Forelimb muscle (tissue), 1 donor: ENCODE data around the gene DARS2. TPM values are rescaled to one million over a fixed set of nuclear protein-coding genes. Genes with fewer than 3 reads are reported as not detected.
A peak's percentile ranks its signal among the peaks of the same experiment; 100 is the strongest.
"Not testable (repeated sequence)": the region's sequence is repeated elsewhere in the genome, so short reads cannot be mapped to it uniquely, and the experiment has no call there.

Experiments
- DNase-seq: peaks from one replicate; pipeline ENCODE4 v3.0.0-alpha.2; 2013; ENCODE audit warnings: low read depth
- polyA plus RNA-seq: library from polyadenylated mRNA; unstranded; fragments of 120-200 nt; gene quantifications from one replicate; pipeline ENCODE4 v1.2.1, GENCODE V29; 2013; ENCODE audit not compliant: insufficient read length

Gene DARS2, protein sequence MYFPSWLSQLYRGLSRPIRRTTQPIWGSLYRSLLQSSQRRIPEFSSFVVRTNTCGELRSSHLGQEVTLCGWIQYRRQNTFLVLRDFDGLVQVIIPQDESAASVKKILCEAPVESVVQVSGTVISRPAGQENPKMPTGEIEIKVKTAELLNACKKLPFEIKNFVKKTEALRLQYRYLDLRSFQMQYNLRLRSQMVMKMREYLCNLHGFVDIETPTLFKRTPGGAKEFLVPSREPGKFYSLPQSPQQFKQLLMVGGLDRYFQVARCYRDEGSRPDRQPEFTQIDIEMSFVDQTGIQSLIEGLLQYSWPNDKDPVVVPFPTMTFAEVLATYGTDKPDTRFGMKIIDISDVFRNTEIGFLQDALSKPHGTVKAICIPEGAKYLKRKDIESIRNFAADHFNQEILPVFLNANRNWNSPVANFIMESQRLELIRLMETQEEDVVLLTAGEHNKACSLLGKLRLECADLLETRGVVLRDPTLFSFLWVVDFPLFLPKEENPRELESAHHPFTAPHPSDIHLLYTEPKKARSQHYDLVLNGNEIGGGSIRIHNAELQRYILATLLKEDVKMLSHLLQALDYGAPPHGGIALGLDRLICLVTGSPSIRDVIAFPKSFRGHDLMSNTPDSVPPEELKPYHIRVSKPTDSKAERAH
- polyA plus RNA-seq: 12.7 TPM

DNA sequence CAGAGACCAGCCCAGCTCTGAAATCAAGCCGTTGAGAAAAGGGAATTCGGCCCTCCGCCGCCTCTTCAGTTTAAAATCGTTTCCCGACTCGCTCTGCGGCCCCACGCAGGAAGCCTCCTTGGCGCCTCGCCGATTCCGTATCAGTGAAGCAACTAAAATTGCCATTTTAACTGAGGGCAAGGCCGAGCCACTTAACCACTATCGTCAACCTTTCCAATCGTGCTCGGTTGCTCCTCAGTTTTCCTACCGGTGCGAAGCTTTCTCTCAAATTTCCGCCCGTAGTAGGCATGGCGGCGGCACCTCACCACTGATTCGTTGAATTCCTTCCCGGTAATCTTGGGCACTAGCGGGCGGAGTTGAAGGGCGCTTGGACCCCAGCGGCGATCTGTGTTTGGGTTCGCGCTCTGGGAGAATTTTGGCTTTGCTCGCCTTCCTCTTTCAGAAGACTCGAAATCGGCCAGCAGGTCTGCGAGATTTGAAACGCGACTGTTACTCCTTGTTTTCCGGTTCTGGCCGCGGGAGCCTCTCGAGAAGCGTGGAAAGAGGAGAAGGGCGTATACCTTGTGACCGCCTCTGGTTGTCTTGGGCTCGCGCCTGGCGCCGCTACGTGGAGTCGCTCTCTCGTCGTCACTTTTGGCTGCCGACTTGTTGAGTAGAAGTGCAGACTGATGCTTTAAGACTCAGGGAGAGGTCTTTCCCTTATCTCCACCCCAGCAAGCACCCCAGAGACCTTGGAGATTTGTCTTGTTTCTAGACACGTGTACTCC lies at the start of gene DARS2, which contains the start of gene CENPL:
TSS of gene DARS2 (plus strand) at position 359 of the 767 bp plus-strand sequence. CDS start 557 bp downstream, outside the sequence.
TSS of gene CENPL (minus strand) at position 569 of the 767 bp plus-strand sequence. CDS start 13,584 bp downstream, outside the sequence.
- peak; percentile 98 for DNase-seq

DNA sequence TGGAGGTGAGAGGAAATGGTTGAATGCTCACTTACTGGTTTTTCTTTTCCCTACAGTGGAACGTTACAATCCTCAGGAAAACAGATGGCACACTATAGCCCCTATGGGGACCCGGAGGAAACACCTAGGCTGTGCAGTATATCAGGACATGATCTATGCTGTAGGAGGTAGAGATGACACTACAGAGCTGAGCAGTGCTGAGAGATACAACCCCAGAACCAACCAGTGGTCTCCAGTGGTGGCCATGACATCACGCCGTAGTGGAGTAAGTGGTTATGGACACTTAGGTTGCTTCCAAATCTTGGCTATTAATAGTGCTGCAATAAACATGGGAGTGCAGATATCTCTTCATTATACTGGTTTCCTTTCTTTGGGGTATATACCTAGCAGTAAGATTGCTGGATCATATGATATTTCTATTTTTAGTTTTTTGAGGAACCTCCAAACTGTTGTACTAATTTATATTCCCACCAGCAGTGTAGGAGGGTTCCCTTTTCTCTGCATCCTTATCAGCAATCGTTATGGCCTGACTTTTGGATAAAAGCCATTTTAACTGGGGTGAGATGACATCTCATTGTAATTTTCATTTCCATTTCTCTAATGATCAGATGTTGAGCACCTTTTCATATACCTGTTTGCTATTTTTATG lies 48.8 kb upstream of the DARS2 start:
- no peak for DNase-seq

DNA sequence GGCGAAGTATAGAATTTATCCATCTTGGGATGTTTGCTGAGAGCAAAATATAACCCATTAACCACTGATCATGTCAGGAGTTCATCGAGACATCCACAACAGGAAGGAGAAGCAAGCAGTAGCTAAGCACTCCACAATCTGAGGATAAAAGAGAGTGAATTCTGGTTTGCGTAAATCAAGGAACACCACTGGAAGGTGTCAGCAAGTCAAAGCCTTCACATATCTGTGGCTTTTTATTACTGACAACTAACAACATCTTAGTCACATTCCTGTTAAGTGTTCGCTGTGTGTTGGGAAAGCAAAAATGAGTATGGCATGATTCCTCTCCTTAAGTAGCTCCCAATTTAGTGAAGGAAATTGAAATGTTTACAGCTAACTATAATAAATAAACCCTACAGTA lies 44.5 kb upstream of the DARS2 start:
- no peak for DNase-seq

DNA sequence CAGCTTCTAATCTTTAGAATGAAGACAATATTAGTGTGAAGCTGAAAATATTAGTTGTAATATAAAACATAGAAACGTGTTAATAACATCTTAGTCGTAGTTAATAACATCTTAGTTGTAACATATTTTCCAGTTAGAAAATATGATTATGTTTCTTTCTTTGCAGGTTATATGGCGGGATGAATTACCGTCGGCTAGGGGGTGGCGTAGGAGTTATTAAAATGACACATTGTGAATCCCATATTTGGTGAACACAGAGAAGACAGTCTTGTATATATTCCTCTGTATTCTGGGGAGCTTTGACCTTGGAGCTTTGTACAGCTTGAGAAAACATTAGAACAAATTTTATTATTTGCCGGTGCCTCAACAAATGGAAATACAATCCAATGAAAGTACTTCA lies 39.5 kb upstream of the DARS2 start:
- DNase-seq: no peak

DNA sequence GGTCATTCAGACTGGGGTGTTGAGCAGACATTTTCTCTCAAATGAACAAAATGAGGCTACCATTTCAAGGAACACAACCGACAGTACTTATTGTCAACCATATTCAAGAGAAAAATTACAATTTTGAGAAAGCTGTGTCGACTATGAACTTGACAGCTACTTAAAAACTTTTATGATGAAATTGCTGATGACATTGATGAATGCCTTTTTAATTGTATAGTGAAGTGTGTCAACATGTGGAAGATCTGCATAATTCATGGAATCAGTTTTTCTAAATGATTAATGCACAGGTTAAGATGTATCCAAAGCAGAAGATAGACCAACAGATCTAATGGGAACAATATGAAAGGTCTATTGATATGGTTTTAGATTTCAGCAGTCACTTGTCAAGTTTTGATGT lies 34.6 kb upstream of the DARS2 start:
- no peak for DNase-seq

DNA sequence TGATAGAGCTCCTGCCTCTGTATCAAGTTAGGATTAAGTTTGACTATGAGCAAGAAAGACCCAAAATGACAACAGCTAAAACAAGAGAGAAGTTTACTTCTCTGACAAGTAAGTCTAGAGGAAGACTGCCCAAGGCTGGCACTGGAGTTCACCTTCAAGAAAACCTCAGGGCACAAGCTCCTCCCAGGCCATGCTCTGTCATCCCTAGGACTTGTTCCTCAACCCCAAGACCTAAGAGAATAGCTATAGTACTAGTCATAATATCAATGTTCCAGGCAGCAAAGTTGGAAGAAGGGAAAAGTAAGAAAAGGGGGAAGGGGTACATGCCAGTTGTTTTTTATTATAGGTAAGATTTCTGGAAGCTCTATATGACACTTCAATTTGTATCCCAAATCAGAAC lies 26.4 kb upstream of the DARS2 start:
- DNase-seq: no peak

DNA sequence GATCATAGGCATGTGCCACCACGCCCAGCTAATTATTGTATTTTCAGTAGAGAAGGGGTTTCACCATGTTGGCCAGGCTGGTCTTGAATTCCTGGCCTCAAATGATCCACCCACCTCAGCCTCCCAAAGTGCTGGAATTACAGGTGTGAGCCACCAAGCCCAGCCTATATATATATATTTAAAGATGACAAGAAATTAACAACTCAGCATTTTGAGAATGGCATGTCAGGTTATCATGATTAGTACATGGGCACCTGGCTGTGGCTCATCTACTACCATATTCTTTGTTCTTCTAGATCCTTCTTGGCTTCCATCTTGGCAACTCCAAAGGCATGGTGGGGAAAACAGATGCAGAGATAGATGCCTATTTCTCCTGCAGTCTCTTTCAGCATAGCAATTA lies 24.5 kb upstream of the DARS2 start:
- DNase-seq: not testable (repeated sequence)

DNA sequence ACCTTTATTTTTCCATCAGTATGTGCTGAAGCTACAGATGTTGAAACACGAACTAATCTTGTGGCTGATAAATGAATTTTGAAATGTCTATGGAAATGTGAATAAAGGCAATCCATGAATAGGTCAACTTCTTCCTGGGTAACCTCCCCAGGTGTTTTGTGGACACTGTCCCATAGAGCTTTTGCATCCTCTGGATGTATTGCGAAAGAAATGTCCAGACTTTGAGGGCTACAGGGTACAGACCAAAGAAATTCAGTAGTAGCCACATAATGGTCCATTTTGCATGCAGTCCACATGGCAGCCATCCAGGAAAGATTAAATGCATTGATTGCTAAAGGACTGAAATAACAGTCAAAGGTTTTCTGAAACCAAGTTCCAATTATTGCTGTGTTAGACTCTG lies 21.5 kb upstream of the DARS2 start:
- no peak for DNase-seq

DNA sequence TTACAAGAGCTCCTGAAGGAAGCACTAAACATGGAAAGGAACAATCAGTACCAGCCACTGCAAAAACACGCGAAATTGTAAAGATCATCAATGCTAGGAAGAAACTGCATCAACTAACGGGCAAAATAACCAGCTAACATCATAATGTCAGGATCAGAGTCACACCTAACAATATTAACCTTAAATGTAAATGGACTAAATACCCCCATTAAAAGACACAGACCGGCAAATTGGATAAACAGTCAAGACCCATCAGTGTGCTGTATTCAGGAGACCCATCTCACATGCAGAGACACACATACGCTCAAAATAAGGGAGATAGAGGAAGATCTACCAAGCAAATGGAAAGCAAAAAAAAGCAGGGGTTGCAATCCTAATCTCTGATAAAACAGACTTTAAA lies 10.8 kb upstream of the DARS2 start:
- not testable (repeated sequence) for DNase-seq

DNA sequence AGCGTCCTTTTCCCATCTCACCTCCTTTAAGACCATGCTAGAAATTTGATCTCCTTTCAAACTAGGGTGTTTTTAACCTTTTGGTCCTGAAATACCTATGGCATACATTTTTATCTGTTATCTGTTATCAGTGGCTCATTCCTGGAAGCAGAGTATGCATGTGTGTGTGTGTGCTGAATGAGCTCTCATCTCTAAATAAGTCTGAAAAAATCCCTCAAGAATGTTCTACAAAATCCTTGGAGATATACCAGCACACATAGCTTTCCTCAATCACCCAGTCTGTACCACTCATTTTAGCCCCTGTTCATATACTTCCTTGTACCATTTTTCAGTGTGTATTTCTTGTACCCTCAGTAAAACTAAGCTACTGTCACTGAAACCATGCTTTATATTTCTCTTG lies 6.0 kb upstream of the DARS2 start:
- DNase-seq: no peak

DNA sequence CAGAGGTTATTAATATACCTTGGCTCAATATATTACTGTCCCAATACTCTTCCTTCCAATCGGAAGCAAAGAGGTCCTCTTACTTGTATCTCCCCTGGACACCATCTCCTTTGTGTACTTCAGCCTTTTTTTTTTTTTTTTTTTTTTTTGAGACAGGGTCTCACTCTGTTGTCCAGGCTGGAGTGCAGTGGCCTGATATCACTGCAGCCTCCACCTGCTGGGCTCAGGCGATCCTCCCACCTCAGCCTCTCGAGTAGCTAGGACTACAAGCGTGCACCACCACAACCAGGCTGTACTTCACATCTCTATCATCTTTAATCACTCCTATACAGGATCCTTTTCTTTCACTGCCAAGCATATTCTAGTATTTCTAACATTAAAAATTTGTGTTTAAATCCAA lies 2.8 kb upstream of the DARS2 start:
- no peak for DNase-seq

DNA sequence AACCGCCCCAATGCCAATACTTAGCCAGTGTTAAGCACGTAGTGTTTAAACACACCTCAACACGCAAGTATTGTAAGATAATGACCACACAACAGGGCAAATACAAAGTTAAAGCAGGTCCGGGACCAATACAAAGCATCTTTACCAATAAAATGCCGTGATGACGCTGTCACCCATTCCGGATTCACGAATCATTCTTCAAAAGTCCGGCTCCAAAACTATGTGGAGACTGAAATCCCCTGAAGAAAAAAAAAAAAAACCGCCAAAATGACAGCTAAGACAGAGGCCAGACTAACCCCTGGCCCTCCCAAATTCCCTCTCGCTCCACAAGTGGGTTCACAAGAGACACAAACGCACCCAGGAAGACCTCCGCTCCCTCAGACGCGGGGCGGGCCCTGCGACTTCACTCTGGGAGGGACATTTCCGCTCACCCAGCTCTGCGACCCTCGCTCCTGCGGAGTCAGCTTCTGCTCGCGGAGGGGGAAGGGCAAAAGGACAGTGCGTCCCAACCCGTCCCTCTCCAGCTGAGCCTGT lies 625 bp upstream of the DARS2 start:
- DNase-seq: no peak

DNA sequence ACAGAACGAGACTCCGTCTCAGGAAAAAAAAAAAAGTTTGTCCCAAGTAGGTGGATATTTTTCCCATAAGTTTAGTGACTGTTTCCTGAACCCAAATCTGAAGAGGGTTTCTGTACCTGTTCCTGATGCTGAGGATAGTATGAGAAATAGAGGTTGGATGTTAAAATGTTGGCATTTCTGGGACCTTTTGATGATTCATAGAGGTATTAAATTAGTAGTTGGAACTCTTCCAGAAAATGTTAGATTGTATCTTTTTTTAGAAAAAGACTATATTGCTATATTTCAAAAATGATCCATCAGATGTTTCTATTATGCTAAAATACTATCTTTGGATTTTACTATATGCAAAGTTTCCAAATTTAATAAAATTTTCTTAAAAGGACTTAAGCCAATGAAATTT lies 3.1 kb downstream of the DARS2 start:
- DNase-seq: no peak

DNA sequence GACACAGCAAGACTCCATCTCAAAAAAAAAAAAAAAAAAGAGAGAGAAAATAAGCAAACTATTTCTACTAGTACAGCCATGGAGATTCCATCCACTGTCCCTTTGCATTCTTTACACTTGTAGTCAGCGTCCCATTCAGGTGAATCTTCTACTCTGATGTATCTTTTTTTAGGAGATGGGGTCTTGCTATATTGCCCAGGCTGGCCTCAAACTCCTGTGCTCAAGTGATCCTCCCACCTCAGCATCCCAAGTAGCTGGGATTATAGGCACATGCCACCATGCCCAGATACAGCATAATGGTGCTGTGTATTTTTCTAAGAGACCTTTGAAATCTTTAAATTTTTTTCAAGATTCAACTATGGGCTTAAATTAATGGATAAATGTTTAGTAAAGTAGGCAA lies 8.3 kb downstream of the DARS2 start:
- no peak for DNase-seq

DNA sequence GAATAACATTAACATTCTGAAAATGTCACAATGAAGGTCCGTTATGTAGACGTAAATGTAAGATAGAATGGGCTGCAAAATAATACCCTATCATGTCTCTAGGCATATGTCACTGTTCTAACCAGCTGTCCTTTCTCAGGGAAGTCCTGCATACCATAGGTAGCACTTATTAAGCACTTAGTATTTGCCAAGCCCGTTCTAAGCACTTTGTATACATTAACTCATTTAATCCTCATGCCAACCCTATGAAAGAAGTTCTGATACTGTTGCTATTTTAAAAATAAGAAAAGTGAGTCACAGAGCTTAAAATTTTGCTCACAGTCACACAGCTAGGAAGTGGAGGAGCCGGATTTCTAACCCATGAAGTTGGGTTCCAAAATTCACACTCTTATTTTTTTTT lies 27.6 kb downstream of the DARS2 start:
- no peak for DNase-seq

DNA sequence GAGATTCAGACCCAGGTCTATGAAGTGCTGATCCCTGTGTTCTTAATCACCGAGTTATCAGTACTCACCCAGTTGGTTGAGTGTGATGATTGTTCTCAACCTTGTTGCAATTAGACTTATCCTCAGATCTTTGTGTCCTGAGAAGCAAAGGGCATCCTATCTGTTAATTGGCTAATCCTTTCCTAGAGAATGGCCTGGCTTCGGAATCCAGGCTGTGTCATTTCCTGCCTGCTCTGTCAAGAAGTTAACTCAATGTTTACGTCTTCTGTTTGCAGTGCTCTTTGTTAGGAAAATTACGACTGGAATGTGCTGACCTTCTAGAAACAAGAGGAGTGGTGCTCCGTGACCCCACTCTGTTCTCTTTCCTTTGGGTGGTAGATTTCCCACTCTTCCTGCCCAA lies 28.6 kb downstream of the DARS2 start:
- no peak for DNase-seq

DNA sequence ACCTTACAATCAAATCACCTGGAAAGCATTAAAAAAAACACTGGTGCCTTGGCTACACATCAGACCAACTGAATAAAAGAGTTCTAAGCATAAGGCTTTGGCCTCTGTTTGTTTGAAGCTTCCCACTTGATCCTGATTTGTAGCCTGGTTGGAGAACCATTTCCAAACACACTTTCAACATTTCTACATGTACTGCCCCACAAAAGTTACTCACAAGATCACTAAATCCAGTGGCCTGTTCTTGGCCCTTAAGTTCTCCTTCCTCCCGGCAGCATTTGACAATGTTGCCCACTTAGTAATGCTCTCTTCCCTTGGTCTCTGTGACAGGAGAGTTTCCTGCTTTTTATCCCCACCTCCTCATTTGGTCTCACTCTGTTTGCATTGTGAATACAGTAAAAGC lies 31.5 kb downstream of the DARS2 start:
- DNase-seq: no peak

DNA sequence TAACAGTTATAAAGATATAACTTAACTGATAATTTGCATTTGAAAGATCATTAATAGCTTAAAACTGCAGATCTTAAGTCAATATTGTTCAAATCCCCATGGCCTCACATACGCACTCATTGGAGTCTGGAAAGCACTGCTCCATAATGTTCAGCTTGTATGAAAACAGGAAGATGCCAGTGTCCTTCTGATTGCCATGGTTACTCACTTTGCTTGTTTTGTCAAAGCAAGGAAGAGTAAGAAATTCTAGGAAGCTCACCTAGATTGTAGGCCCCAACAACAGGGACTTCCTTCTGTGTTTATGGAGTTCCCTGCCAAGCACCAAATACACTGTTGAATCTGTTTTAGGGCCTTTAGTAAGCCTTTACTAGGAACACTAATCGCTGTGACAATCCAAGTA lies 32.4 kb downstream of the DARS2 start:
- no peak for DNase-seq

DNA sequence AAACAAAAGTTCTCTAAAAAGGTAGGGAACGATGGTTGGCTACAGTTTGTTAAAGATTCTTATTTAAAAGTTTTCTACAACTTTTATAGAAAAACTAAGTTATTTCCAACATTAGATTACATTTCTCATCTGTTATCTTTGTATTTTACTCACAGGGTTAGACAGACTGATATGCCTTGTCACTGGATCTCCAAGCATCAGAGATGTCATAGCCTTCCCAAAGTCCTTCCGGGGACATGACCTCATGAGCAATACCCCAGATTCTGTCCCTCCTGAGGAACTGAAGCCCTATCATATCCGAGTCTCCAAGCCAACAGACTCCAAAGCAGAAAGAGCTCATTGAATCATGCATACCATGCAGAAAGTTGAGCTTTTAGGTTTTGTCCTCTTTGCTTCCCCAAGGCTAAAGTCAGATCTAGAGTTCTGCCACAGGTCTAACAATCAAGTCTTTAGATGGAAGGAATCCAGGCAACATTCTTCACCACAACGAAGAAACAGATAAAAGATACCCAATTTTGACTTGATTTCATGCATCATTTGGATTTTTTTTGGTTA lies 33.0 kb downstream of the DARS2 start:
- no peak for DNase-seq

DNA sequence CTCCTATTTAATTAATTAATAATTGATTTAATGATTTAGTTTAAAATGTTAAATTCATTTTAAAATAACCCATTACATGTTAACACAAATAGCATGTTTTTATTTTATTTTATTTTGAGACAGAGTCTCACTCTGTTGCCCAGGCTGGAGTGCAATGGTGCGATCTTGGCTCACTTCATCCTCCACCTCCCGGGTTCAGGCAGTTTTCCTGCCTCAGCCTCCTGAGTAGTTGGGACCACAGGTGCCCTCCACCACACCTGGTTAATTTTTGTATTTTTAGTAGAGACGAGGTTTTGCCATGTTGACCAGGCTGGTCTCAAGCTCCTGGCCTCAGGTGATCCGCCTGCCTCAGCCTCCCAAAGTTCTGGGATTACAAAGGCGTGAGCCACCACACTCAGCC lies 35.1 kb downstream of the DARS2 start:
- DNase-seq: not testable (repeated sequence)

DNA sequence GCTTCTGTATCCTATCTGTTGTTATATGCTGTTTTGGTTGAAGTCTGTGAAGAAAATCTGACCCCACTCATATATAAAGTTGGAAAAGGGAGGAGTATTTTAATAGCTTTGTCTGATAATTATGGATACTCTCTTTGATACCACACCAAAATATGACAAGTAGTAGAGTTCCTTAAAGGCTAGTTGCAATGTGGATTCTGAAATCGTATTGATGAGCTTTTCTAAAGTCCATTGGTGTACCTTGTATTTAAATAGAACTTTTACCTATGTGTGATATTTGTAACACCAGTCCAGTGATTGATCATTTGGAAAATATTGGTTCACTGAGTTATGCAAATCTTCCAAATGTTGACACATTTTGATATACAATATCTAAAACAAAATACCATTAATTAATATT lies 35.6 kb downstream of the DARS2 start:
- DNase-seq: no peak
